ENCODE results near the gene ANO6. TPM values are rescaled to one million over a fixed set of nuclear protein-coding genes. Genes with fewer than 3 reads are reported as not detected.

ANO6 gene
- total RNA-seq, 4 donors from 2014 or later: 139 to 167 (median 155) TPM

- TF ChIP-seq CTCF (IDR thresholded peaks at IDR 0.05; ENCODE audit: low read depth): no peak
These were observed 112.0 kb downstream of the ANO6 start for GRCh38 chr12:45327823-45328383.

GRCh38 chr12:45329238-45329637 is 113.3 kb downstream of the ANO6 start:
- TF ChIP-seq CTCF (IDR thresholded peaks at IDR 0.05; ENCODE audit: low read depth): no peak

GRCh38 chr12:45329702-45330101 is 113.8 kb downstream of the ANO6 start:
- no peak for TF ChIP-seq CTCF (IDR thresholded peaks at IDR 0.05; ENCODE audit: low read depth)

GRCh38 chr12:45331552-45331951 is 115.7 kb downstream of the ANO6 start:
- TF ChIP-seq CTCF (IDR thresholded peaks at IDR 0.05; ENCODE audit: low read depth): no peak

- no peak for TF ChIP-seq CTCF (IDR thresholded peaks at IDR 0.05; ENCODE audit: low read depth)
These were observed 118.5 kb downstream of the ANO6 start for GRCh38 chr12:45334396-45334795.

GRCh38 chr12:45336331-45336730 is 120.4 kb downstream of the ANO6 start:
- TF ChIP-seq CTCF (IDR thresholded peaks at IDR 0.05; ENCODE audit: low read depth): no peak

GRCh38 chr12:45336762-45337596 is 121.1 kb downstream of the ANO6 start:
- no peak for TF ChIP-seq CTCF (IDR thresholded peaks at IDR 0.05; ENCODE audit: low read depth)

All from subcutaneous adipose tissue (tissue), 4 donors.